ENCODE data around the gene TMEM140. TPM values are rescaled to one million over a fixed set of nuclear protein-coding genes. Genes with fewer than 3 reads are reported as not detected.

TMEM140 gene
- total and polyA plus RNA-seq, 2 donors from 2014 or later: 28.2 to 31.3 TPM

DNA sequence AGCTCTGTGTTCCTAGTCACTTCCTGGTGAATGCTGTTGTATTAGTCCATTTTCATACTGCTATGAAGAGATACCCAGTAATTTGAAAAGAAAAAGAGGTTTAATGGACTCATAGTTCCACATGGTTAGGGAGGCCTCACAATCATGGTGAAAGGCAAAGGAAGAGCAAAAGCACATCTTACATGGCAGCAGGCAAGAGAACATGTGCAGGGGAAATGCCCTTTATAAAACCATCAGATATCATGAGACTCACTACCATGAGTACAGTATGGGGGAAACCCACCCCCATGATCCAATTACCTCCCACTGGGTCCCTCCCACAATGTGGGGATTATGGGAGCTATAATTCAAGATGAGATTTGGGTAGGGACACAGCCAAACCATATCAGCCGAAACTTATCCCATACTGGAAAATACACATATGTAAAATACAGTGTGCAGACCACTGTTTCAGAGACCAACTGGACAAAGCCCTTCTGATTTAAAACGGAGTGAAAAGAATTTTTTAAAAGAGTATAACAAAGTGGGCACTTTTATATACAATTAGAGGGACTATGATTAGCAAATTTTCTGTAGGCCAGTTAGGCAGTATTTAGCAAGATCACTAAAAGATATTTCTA, 14.6 kb downstream of the TMEM140 start:
- Histone ChIP-seq H3K9me3 (ENCODE audit: control insufficient read depth in 2 of 3, insufficient read depth in 1 of 3, low read length in 3 of 3) (no peaks in the 10 kb centered on the region), H3K36me3 (ENCODE audit: control insufficient read depth in 2 of 3, insufficient read depth in 3 of 3, low read length in 3 of 3) (peaks cover under 1 to 25% (median 21%) of the 10 kb centered on the region in 3 donors), H3K27ac (ENCODE audit: low read depth in 2 of 2, low read length in 2 of 2) (peak overlapping the region in 1 of 2 donors; percentile 87), H3K4me1 (ENCODE audit: control insufficient read depth in 2 of 3, insufficient read depth in 2 of 3, low read depth in 1 of 3, low read length in 3 of 3) (peaks cover 5 to 54% (median 36%) of the 10 kb centered on the region in 3 donors), H3K9ac (ENCODE audit: low read length in 3 of 3) (no peak overlapping the region), H3K4me3 (ENCODE audit: low read length in 3 of 3) (no peak overlapping the region), H3K27me3 (ENCODE audit: control insufficient read depth, insufficient read depth, low read length) (no peaks in the 10 kb centered on the region)
- DNase-seq (no peak), FAIRE-seq (no peak)
- intact Hi-C loops (cut with DNase I): no loop called here
- TF ChIP-seq CTCF (IDR thresholded peaks at IDR 0.05; ENCODE audit: borderline replicate concordance, extremely low read depth, insufficient read depth): no peak

GRCh38 chr7:135164357-135165061, 16.6 kb downstream of the TMEM140 start:
- intact Hi-C loops (cut with DNase I): no loop called here
- Histone ChIP-seq H3K27ac (ENCODE audit: low read depth in 2 of 2, low read length in 2 of 2) (peak overlapping the region; percentile 42 to 63), H3K9me3 (ENCODE audit: control insufficient read depth in 2 of 3, insufficient read depth in 1 of 3, low read length in 3 of 3) (no peaks in the 10 kb centered on the region), H3K9ac (ENCODE audit: low read length in 3 of 3) (no peak overlapping the region), H3K4me3 (ENCODE audit: low read length in 3 of 3) (no peak overlapping the region), H3K4me1 (ENCODE audit: control insufficient read depth in 2 of 3, insufficient read depth in 2 of 3, low read depth in 1 of 3, low read length in 3 of 3) (peaks cover 5 to 52% (median 43%) of the 10 kb centered on the region in 3 donors), H3K27me3 (ENCODE audit: control insufficient read depth, insufficient read depth, low read length) (no peaks in the 10 kb centered on the region), H3K36me3 (ENCODE audit: control insufficient read depth in 2 of 3, insufficient read depth in 3 of 3, low read length in 3 of 3) (peaks cover 5 to 36% (median 26%) of the 10 kb centered on the region in 3 donors)
- DNase-seq (peak in 1 of 5 donors; percentile 78), FAIRE-seq (no peak)
- TF ChIP-seq CTCF (IDR thresholded peaks at IDR 0.05; ENCODE audit: borderline replicate concordance, extremely low read depth, insufficient read depth): no peak

GRCh38 chr7:135165862-135166261, 18.0 kb downstream of the TMEM140 start:
- Histone ChIP-seq H3K36me3 (ENCODE audit: control insufficient read depth in 2 of 3, insufficient read depth in 3 of 3, low read length in 3 of 3) (peaks cover 5 to 36% (median 26%) of the 10 kb centered on the region in 3 donors), H3K9ac (ENCODE audit: low read length in 3 of 3) (peak overlapping the region in 1 of 3 donors; percentile 4), H3K27ac (ENCODE audit: low read depth in 2 of 2, low read length in 2 of 2) (peak overlapping the region; percentile 49 to 78), H3K9me3 (ENCODE audit: control insufficient read depth in 2 of 3, insufficient read depth in 1 of 3, low read length in 3 of 3) (no peaks in the 10 kb centered on the region), H3K27me3 (ENCODE audit: control insufficient read depth, insufficient read depth, low read length) (no peaks in the 10 kb centered on the region), H3K4me3 (ENCODE audit: low read length in 3 of 3) (no peak overlapping the region), H3K4me1 (ENCODE audit: control insufficient read depth in 2 of 3, insufficient read depth in 2 of 3, low read depth in 1 of 3, low read length in 3 of 3) (peaks cover 0 to 40% (median 40%) of the 10 kb centered on the region in 3 donors)
- no peak for DNase-seq
- TF ChIP-seq CTCF (IDR thresholded peaks at IDR 0.05; ENCODE audit: borderline replicate concordance, extremely low read depth, insufficient read depth): no peak
- intact Hi-C loops (cut with DNase I): no loop called here
- FAIRE-seq: no peak
